Measurements from ENCODE around the gene RIOX2.
A peak's percentile ranks its signal among the peaks of the same experiment; 100 is the strongest.

The RIOX2 gene

GRCh38 chr3:97991293-97991682, 19.1 kb upstream of the RIOX2 start:
- H3K9me3 ChIP-seq (ENCODE audit: control insufficient read depth, low read length): no peaks in the 10 kb centered on the region
- H3K27ac ChIP-seq (ENCODE audit: insufficient read depth, low read length, poor library complexity, severe bottlenecking): no peak overlapping the region
- no peak for DNase-seq
- no peaks in the 10 kb centered on the region for H3K4me1 ChIP-seq (ENCODE audit: control insufficient read depth, insufficient read depth, low read length, poor library complexity, severe bottlenecking)
- H3K4me3 ChIP-seq (ENCODE audit: insufficient read depth, low read depth, low read length, poor library complexity, severe bottlenecking): no peak overlapping the region
- H3K36me3 ChIP-seq (ENCODE audit: control insufficient read depth, insufficient read depth, low read length): no peaks in the 10 kb centered on the region
- peaks cover 2% of the 10 kb centered on the region for H3K27me3 ChIP-seq (replicated peaks; ENCODE audit: control insufficient read depth, insufficient read depth, low read length, poor library complexity, severe bottlenecking)

GRCh38 chr3:97990624-97991292, 18.5 kb upstream of the RIOX2 start:
- Histone ChIP-seq H3K4me3 (ENCODE audit: insufficient read depth, low read depth, low read length, poor library complexity, severe bottlenecking) (no peak overlapping the region), H3K27ac (ENCODE audit: insufficient read depth, low read length, poor library complexity, severe bottlenecking) (no peak overlapping the region), H3K4me1 (ENCODE audit: control insufficient read depth, insufficient read depth, low read length, poor library complexity, severe bottlenecking) (no peaks in the 10 kb centered on the region), H3K36me3 (ENCODE audit: control insufficient read depth, insufficient read depth, low read length) (no peaks in the 10 kb centered on the region), H3K9me3 (ENCODE audit: control insufficient read depth, low read length) (no peaks in the 10 kb centered on the region), H3K27me3 (replicated peaks; ENCODE audit: control insufficient read depth, insufficient read depth, low read length, poor library complexity, severe bottlenecking) (peaks cover 2% of the 10 kb centered on the region)
- no peak for DNase-seq

GRCh38 chr3:97988784-97989568, 16.7 kb upstream of the RIOX2 start:
- Histone ChIP-seq H3K9me3 (ENCODE audit: control insufficient read depth, low read length) (no peaks in the 10 kb centered on the region), H3K4me3 (ENCODE audit: insufficient read depth, low read depth, low read length, poor library complexity, severe bottlenecking) (no peak overlapping the region)
- no peak for DNase-seq

GRCh38 chr3:97987306-97987705, 15.1 kb upstream of the RIOX2 start:
- DNase-seq: no peak
- Histone ChIP-seq H3K27ac (ENCODE audit: insufficient read depth, low read length, poor library complexity, severe bottlenecking) (no peak overlapping the region), H3K36me3 (ENCODE audit: control insufficient read depth, insufficient read depth, low read length) (no peaks in the 10 kb centered on the region), H3K4me1 (ENCODE audit: control insufficient read depth, insufficient read depth, low read length, poor library complexity, severe bottlenecking) (no peaks in the 10 kb centered on the region), H3K27me3 (replicated peaks; ENCODE audit: control insufficient read depth, insufficient read depth, low read length, poor library complexity, severe bottlenecking) (peaks cover 2% of the 10 kb centered on the region), H3K4me3 (ENCODE audit: insufficient read depth, low read depth, low read length, poor library complexity, severe bottlenecking) (no peak overlapping the region), H3K9me3 (ENCODE audit: control insufficient read depth, low read length) (no peaks in the 10 kb centered on the region)

More at GRCh38 chr3:97988784-97989568, 16.7 kb upstream of the RIOX2 start:
- no peaks in the 10 kb centered on the region for H3K4me1 ChIP-seq (ENCODE audit: control insufficient read depth, insufficient read depth, low read length, poor library complexity, severe bottlenecking)
- H3K36me3 ChIP-seq (ENCODE audit: control insufficient read depth, insufficient read depth, low read length): no peaks in the 10 kb centered on the region
- peaks cover 2% of the 10 kb centered on the region for H3K27me3 ChIP-seq (replicated peaks; ENCODE audit: control insufficient read depth, insufficient read depth, low read length, poor library complexity, severe bottlenecking)
- H3K27ac ChIP-seq (ENCODE audit: insufficient read depth, low read length, poor library complexity, severe bottlenecking): no peak overlapping the region

- Histone ChIP-seq H3K27ac (ENCODE audit: insufficient read depth, low read length, poor library complexity, severe bottlenecking) (no peak overlapping the region), H3K4me1 (ENCODE audit: control insufficient read depth, insufficient read depth, low read length, poor library complexity, severe bottlenecking) (no peaks in the 10 kb centered on the region), H3K36me3 (ENCODE audit: control insufficient read depth, insufficient read depth, low read length) (no peaks in the 10 kb centered on the region), H3K4me3 (ENCODE audit: insufficient read depth, low read depth, low read length, poor library complexity, severe bottlenecking) (no peak overlapping the region), H3K27me3 (replicated peaks; ENCODE audit: control insufficient read depth, insufficient read depth, low read length, poor library complexity, severe bottlenecking) (peaks cover 2% of the 10 kb centered on the region), H3K9me3 (ENCODE audit: control insufficient read depth, low read length) (no peaks in the 10 kb centered on the region)
- no peak for DNase-seq
Observed at GRCh38 chr3:97983933-97984491, 11.8 kb upstream of the RIOX2 start.

- Histone ChIP-seq H3K27ac (ENCODE audit: insufficient read depth, low read length, poor library complexity, severe bottlenecking) (no peak overlapping the region), H3K4me1 (ENCODE audit: control insufficient read depth, insufficient read depth, low read length, poor library complexity, severe bottlenecking) (no peaks in the 10 kb centered on the region), H3K27me3 (replicated peaks; ENCODE audit: control insufficient read depth, insufficient read depth, low read length, poor library complexity, severe bottlenecking) (no peaks in the 10 kb centered on the region), H3K36me3 (ENCODE audit: control insufficient read depth, insufficient read depth, low read length) (no peaks in the 10 kb centered on the region), H3K9me3 (ENCODE audit: control insufficient read depth, low read length) (no peaks in the 10 kb centered on the region), H3K4me3 (ENCODE audit: insufficient read depth, low read depth, low read length, poor library complexity, severe bottlenecking) (no peak overlapping the region)
- no peak for DNase-seq
Observed at GRCh38 chr3:97981886-97982285, 9.7 kb upstream of the RIOX2 start.

GRCh38 chr3:97979610-97980009, 7.4 kb upstream of the RIOX2 start:
- H3K4me1 ChIP-seq (ENCODE audit: control insufficient read depth, insufficient read depth, low read length, poor library complexity, severe bottlenecking): no peaks in the 10 kb centered on the region
- DNase-seq: no peak
- no peak overlapping the region for H3K27ac ChIP-seq (ENCODE audit: insufficient read depth, low read length, poor library complexity, severe bottlenecking)
- H3K4me3 ChIP-seq (ENCODE audit: insufficient read depth, low read depth, low read length, poor library complexity, severe bottlenecking): no peak overlapping the region
- no peaks in the 10 kb centered on the region for H3K27me3 ChIP-seq (replicated peaks; ENCODE audit: control insufficient read depth, insufficient read depth, low read length, poor library complexity, severe bottlenecking)
- H3K9me3 ChIP-seq (ENCODE audit: control insufficient read depth, low read length): no peaks in the 10 kb centered on the region
- no peaks in the 10 kb centered on the region for H3K36me3 ChIP-seq (ENCODE audit: control insufficient read depth, insufficient read depth, low read length)

- Histone ChIP-seq H3K9me3 (ENCODE audit: control insufficient read depth, low read length) (no peaks in the 10 kb centered on the region), H3K4me1 (ENCODE audit: control insufficient read depth, insufficient read depth, low read length, poor library complexity, severe bottlenecking) (peaks cover 12% of the 10 kb centered on the region), H3K36me3 (ENCODE audit: control insufficient read depth, insufficient read depth, low read length) (no peaks in the 10 kb centered on the region), H3K27ac (ENCODE audit: insufficient read depth, low read length, poor library complexity, severe bottlenecking) (no peak overlapping the region), H3K4me3 (ENCODE audit: insufficient read depth, low read depth, low read length, poor library complexity, severe bottlenecking) (no peak overlapping the region), H3K27me3 (replicated peaks; ENCODE audit: control insufficient read depth, insufficient read depth, low read length, poor library complexity, severe bottlenecking) (no peaks in the 10 kb centered on the region)
- no peak for DNase-seq
Observed at GRCh38 chr3:97975466-97975865, 3.2 kb upstream of the RIOX2 start.

- H3K4me1 ChIP-seq (ENCODE audit: control insufficient read depth, insufficient read depth, low read length, poor library complexity, severe bottlenecking): peaks cover 12% of the 10 kb centered on the region
- no peak overlapping the region for H3K27ac ChIP-seq (ENCODE audit: insufficient read depth, low read length, poor library complexity, severe bottlenecking)
- no peaks in the 10 kb centered on the region for H3K27me3 ChIP-seq (replicated peaks; ENCODE audit: control insufficient read depth, insufficient read depth, low read length, poor library complexity, severe bottlenecking)
- H3K36me3 ChIP-seq (ENCODE audit: control insufficient read depth, insufficient read depth, low read length): no peaks in the 10 kb centered on the region
- H3K9me3 ChIP-seq (ENCODE audit: control insufficient read depth, low read length): no peaks in the 10 kb centered on the region
- DNase-seq: no peak
- no peak overlapping the region for H3K4me3 ChIP-seq (ENCODE audit: insufficient read depth, low read depth, low read length, poor library complexity, severe bottlenecking)
Observed at GRCh38 chr3:97974996-97975395, 2.8 kb upstream of the RIOX2 start.

- Histone ChIP-seq H3K27ac (ENCODE audit: insufficient read depth, low read length, poor library complexity, severe bottlenecking) (peak overlapping the region; percentile 58), H3K4me1 (ENCODE audit: control insufficient read depth, insufficient read depth, low read length, poor library complexity, severe bottlenecking) (peaks cover 19% of the 10 kb centered on the region), H3K27me3 (replicated peaks; ENCODE audit: control insufficient read depth, insufficient read depth, low read length, poor library complexity, severe bottlenecking) (no peaks in the 10 kb centered on the region), H3K36me3 (ENCODE audit: control insufficient read depth, insufficient read depth, low read length) (no peaks in the 10 kb centered on the region), H3K9me3 (ENCODE audit: control insufficient read depth, low read length) (no peaks in the 10 kb centered on the region), H3K4me3 (ENCODE audit: insufficient read depth, low read depth, low read length, poor library complexity, severe bottlenecking) (no peak overlapping the region)
- no peak for DNase-seq
Observed at GRCh38 chr3:97972976-97973375, 745 bp upstream of the RIOX2 start.
